Prostate gland (tissue), 2 donors: ENCODE measurements around the gene PDZRN3.

Experiments
- CTCF ChIP-seq, 4 experiments: fragments of 200-600 bp in 2 of 4; fragments of 450-650 bp in 2 of 4; sonication (generic) in 2 of 4; IDR thresholded peaks; 1 replicate in 3 of 4; 2 replicates in 1 of 4; pipeline ENCODE4 v1.5.1; 2016 to 2019; ENCODE audit warnings: antibody characterized with exemption in 4 of 4, mild to moderate bottlenecking in 2 of 4, moderate library complexity in 2 of 4
- POLR2A ChIP-seq: fragments of 450-650 bp; IDR thresholded peaks from one replicate; pipeline ENCODE4 v1.6.1; 2016; ENCODE audit warnings: antibody characterized with exemption, mild to moderate bottlenecking
- POLR2AphosphoS5 ChIP-seq: sonication (generic); formaldehyde crosslinking; IDR thresholded peaks from one replicate; pipeline ENCODE4 v1.6.1; 2017; ENCODE audit warnings: antibody characterized with exemption

- no peak for TF ChIP-seq CTCF (IDR thresholded peaks at IDR 0.05)
- no peak for TF ChIP-seq POLR2A
- TF ChIP-seq POLR2AphosphoS5, result no peak
These were observed 125.0 kb downstream of the PDZRN3 start for GRCh38 chr3:73499787-73500186.
